DLD1 (cell line): ENCODE measurements around the gene NCSTN.

Experiments used
- in situ Hi-C: cut with HindIII; loops from 2 replicates; pipeline ENCODE4 v1.10.0; 2017; ENCODE audit warnings: low sequenced_read_pairs

The NCSTN gene

GRCh38 chr1:160351629-160352028, 8.4 kb downstream of the NCSTN start:
- in situ Hi-C loops = no loop called here

GRCh38 chr1:160352555-160352954, 9.4 kb downstream of the NCSTN start:
- in situ Hi-C loops = no loop called here

- in situ Hi-C loops = no loop called here
Observed at GRCh38 chr1:160353223-160353622, 10.0 kb downstream of the NCSTN start.

GRCh38 chr1:160354388-160354985, 11.3 kb downstream of the NCSTN start:
- in situ Hi-C loops = no loop called here

- in situ Hi-C loops = no loop called here
Observed at GRCh38 chr1:160357286-160358002, 14.3 kb downstream of the NCSTN start.

- in situ Hi-C loops = no loop called here
Observed at GRCh38 chr1:160358073-160358472, 14.9 kb downstream of the NCSTN start.

- in situ Hi-C loops = no loop called here
Observed at GRCh38 chr1:160359559-160360226, 16.5 kb downstream of the NCSTN start.

GRCh38 chr1:160360227-160360695, 17.1 kb downstream of the NCSTN start:
- in situ Hi-C loops = no loop called here

GRCh38 chr1:160361199-160361598, 18.0 kb downstream of the NCSTN start:
- in situ Hi-C loops = no loop called here

GRCh38 chr1:160361814-160362167, 18.6 kb downstream of the NCSTN start:
- in situ Hi-C loops = no loop called here

- in situ Hi-C loops = no loop called here
Observed at GRCh38 chr1:160362168-160362957, 19.2 kb downstream of the NCSTN start.

GRCh38 chr1:160363010-160363409, 19.8 kb downstream of the NCSTN start:
- in situ Hi-C loops = no loop called here

GRCh38 chr1:160363951-160364735, 21.0 kb downstream of the NCSTN start:
- in situ Hi-C loops = no loop called here

GRCh38 chr1:160365325-160365724, 22.1 kb downstream of the NCSTN start:
- in situ Hi-C loops = no loop called here

GRCh38 chr1:160366731-160367515, 23.7 kb downstream of the NCSTN start, which contains the start of gene NHLH1:
TSS of gene NHLH1 (plus strand) at chr1:160367071. CDS start at chr1:160370732, 3,661 bp downstream.
- in situ Hi-C loops = no loop called here

GRCh38 chr1:160367516-160367900, 24.3 kb downstream of the NCSTN start:
- in situ Hi-C loops = no loop called here

GRCh38 chr1:160367934-160368923, 25.0 kb downstream of the NCSTN start:
- in situ Hi-C loops = no loop called here

- in situ Hi-C loops = no loop called here
Observed at GRCh38 chr1:160369087-160369486, 25.9 kb downstream of the NCSTN start.
